Right atrium auricular region (tissue), 2 donors: Measurements from ENCODE around the gene SVIP. TPM values are rescaled to one million over a fixed set of nuclear protein-coding genes. Genes with fewer than 3 reads are reported as not detected.

Source experiments
- DNase-seq: peaks from one replicate; pipeline ENCODE4 v3.0.0-alpha.2; 2019; ENCODE audit warnings: low spot score
- H3K27ac ChIP-seq, 2 donors: fragments of 200-600 bp; sonication (generic); 1 replicate in 1 of 2; 2 replicates in 1 of 2; pipeline ENCODE4 v1.5.1; 2016 to 2019
- H3K27me3 ChIP-seq, 2 donors: fragments of 200-600 bp; sonication (generic); one replicate each; pipeline versions ENCODE4 v1.5.1 to v1.6.0; 2017 to 2019
- H3K36me3 ChIP-seq: fragments of 200-600 bp; sonication (generic); one replicate; pipeline ENCODE4 v1.5.1; 2016
- H3K4me1 ChIP-seq, 2 donors: fragments of 200-600 bp; sonication (generic); one replicate each; pipeline versions ENCODE4 v1.5.1 to v1.6.0; 2017 to 2019
- H3K4me3 ChIP-seq, 2 donors: fragments of 200-600 bp; sonication (generic); 1 replicate in 1 of 2; 2 replicates in 1 of 2; pipeline ENCODE4 v1.5.1; 2017 to 2019; ENCODE audit warnings: mild to moderate bottlenecking in 1 of 2, moderate library complexity in 1 of 2
- H3K9me3 ChIP-seq, 2 donors: fragments of 200-600 bp; sonication (generic); one replicate each; pipeline ENCODE4 v1.5.1; 2019
- total RNA-seq, 2 donors: library from RNA; depleted of rRNA; stranded (reverse); fragments of >200 nt; gene quantifications; one replicate each; pipeline ENCODE4 v1.1.0, GENCODE V29; 2016
- TF ChIP-seq, protein P1 (sequence below), 2 donors: fragments of 200-600 bp; sonication (generic); IDR thresholded peaks; one replicate each; pipeline ENCODE4 v1.5.1; 2019; ENCODE audit warnings: antibody characterized with exemption in 2 of 2

The SVIP gene, protein sequence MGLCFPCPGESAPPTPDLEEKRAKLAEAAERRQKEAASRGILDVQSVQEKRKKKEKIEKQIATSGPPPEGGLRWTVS
- total RNA-seq, result 10 to 100 TPM; 13.1 to 13.9 TPM

DNA sequence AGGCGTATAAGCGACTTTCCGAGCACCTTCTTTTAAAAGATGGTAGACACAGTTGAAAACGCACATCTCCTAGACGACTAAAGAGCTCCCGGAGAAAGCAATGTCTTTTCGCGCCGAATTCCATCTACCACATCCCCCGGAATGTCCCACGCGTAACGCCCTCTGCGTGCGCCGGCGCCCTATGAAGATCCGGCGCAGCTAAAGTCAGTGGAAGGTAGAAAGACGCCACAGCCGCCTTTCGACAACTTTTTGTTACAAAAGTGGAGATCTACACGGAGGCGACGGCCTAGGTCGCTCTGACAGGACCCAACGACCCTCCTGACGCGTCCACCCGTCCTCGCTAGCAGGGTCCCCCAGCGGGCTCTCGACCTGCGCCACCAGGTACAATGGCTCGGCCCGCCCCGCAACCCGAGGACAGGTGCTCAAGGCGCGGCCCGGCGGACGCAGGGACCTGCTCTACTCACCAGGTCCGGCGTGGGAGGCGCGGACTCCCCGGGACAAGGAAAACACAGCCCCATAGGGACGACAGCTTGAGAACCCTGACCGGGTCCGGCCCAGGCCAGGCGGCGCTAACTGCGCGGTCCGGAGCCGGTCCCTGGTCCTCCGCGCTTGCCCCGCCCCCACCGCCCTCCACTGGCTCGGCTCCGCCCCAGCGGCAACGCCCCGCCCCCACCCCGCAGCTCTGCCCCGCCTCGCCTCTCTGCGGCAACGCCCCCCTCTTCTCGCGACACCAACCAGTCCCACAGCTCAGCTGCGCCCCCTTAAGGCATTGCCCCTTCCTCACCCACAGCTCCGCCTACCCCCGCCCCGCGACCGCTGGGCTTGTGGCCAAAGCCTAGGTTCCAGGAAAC lies at the start of gene SVIP:
Gene SVIP, minus strand, starts transcription at position 571 of the 851 bp plus-strand sequence. Its CDS starts 53 bp downstream, at position 518.
- Histone ChIP-seq H3K4me1 (peaks cover 0 to 14% of the 10 kb centered on the region in 2 donors), H3K9me3 (no peaks in the 10 kb centered on the region), H3K27me3 (no peaks in the 10 kb centered on the region), H3K4me3 (peak within 1 kb of the TSS; percentile 69 to 92), H3K27ac (peak within 1 kb of the TSS; percentile 77 to 90), H3K36me3 (no peaks in the 10 kb centered on the region)
- TF ChIP-seq, protein P1, sequence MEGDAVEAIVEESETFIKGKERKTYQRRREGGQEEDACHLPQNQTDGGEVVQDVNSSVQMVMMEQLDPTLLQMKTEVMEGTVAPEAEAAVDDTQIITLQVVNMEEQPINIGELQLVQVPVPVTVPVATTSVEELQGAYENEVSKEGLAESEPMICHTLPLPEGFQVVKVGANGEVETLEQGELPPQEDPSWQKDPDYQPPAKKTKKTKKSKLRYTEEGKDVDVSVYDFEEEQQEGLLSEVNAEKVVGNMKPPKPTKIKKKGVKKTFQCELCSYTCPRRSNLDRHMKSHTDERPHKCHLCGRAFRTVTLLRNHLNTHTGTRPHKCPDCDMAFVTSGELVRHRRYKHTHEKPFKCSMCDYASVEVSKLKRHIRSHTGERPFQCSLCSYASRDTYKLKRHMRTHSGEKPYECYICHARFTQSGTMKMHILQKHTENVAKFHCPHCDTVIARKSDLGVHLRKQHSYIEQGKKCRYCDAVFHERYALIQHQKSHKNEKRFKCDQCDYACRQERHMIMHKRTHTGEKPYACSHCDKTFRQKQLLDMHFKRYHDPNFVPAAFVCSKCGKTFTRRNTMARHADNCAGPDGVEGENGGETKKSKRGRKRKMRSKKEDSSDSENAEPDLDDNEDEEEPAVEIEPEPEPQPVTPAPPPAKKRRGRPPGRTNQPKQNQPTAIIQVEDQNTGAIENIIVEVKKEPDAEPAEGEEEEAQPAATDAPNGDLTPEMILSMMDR (IDR thresholded peaks at IDR 0.05), result peak; percentile 74 to 83
- DNase-seq, result peak; percentile 89

DNA sequence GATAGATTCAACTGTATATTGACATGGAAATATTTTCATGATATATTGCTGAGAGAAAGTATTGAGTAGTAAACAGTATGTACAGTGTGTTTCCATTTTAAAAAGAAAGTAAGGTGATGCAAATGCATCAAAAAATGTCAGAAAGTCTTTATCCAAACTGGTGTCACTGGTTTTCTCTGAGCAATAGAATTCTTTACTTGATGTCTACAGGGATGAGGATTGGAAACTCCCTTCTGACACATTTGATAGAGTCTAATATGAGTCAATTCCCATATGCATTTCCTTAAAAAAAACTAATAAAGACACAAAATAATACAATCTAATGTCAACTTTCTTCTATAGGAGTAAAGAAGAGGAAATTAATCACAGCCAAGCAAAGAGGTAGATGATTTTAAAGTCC lies 49.0 kb upstream of the SVIP start:
- Histone ChIP-seq H3K9me3 (no peaks in the 10 kb centered on the region), H3K4me3 (no peak overlapping the region), H3K36me3 (no peaks in the 10 kb centered on the region), H3K27me3 (no peaks in the 10 kb centered on the region), H3K4me1 (no peaks in the 10 kb centered on the region), H3K27ac (no peak overlapping the region)
- no peak for DNase-seq
- TF ChIP-seq, protein P1 (IDR thresholded peaks at IDR 0.05), result no peak

DNA sequence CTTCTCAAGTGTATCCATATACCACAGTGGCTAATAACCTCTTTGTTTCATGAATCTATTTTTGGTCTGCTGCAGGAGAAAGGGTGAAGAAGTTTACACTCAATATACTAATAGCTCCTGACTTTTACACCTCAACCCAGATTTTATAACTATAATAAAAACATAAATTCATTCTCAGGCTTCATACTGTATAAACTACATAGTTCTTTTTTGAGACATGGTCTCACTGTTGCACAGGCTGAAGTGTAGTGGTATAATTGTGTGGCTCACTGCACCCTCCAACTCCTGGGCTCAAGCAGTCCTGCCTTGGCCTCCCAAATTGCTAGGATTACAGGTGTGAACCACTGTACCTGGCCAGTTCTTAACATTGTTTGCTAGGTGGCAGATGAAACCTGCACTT lies 48.4 kb upstream of the SVIP start:
- no peak overlapping the region for H3K27ac ChIP-seq
- TF ChIP-seq, protein P1 (IDR thresholded peaks at IDR 0.05), result no peak
- H3K27me3 ChIP-seq, result no peaks in the 10 kb centered on the region
- H3K4me1 ChIP-seq, result no peaks in the 10 kb centered on the region
- H3K4me3 ChIP-seq, result no peak overlapping the region
- H3K36me3 ChIP-seq, result no peaks in the 10 kb centered on the region
- H3K9me3 ChIP-seq, result no peaks in the 10 kb centered on the region
- DNase-seq, result no peak

DNA sequence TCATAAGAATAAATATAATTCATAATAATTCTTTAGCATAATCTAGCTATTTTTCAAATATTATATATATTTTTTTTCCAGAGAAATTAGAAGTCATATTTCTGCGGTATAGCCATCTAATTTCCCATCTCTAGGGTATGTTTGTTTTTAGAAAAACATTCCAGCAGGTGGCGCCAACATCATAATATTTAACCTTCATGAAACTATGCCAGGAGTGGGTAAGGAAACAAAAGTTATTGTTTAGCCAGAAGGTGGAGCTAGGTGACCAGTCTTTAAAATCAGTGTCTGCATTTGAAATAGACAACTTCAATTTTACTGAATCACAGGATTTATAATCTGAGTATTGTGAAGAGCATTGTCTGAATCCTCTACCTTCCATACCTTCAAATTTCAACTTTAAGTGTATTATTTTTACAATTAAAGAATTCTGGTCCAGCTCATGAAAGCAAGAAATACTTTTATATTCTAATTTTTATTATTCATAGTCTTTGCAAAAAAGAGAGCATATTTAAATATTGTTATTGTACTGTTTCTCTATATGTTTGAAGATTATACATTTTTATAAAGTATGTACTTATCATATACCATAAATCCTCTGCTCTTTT lies 46.4 kb upstream of the SVIP start:
- H3K9me3 ChIP-seq, result no peaks in the 10 kb centered on the region
- no peak overlapping the region for H3K27ac ChIP-seq
- H3K4me1 ChIP-seq, result no peaks in the 10 kb centered on the region
- TF ChIP-seq, protein P1 (IDR thresholded peaks at IDR 0.05), result peak; percentile 58 to 81
- H3K36me3 ChIP-seq, result no peaks in the 10 kb centered on the region
- H3K4me3 ChIP-seq, result no peak overlapping the region
- no peaks in the 10 kb centered on the region for H3K27me3 ChIP-seq
- no peak for DNase-seq

DNA sequence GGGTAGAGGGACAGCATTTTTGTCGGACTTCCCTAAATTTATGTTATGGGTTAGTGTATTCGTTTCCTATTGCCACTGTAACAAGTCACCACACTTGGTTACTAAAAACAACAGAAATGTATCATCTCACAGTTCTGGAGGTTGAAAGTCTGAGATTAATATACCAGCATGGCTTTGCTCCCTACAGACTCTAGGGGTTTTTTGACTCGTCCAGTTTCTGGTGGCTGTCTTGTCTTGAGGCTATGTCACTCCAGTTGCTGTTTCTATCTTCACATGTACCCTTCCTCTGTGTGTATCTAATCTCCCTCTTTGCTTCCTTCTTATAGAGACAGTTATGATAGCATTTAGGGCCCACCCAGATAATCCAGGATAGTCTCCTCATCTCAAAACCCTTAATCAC lies 39.7 kb upstream of the SVIP start:
- Histone ChIP-seq H3K27me3 (no peaks in the 10 kb centered on the region), H3K4me3 (no peak overlapping the region), H3K27ac (no peak overlapping the region), H3K4me1 (no peaks in the 10 kb centered on the region), H3K9me3 (no peaks in the 10 kb centered on the region), H3K36me3 (no peaks in the 10 kb centered on the region)
- TF ChIP-seq, protein P1 (IDR thresholded peaks at IDR 0.05), result no peak
- no peak for DNase-seq
